Colonic mucosa (tissue), 4 donors: ENCODE results near the gene IL20RA. TPM values are rescaled to one million over a fixed set of nuclear protein-coding genes. Genes with fewer than 3 reads are reported as not detected.
"Not testable (repeated sequence)": the region's sequence is repeated elsewhere in the genome, so short reads cannot be mapped to it uniquely, and the experiment has no call there.

Experiments
- DNase-seq: peaks from one replicate; pipeline ENCODE4 v3.0.0-alpha.2; 2020
- H3K27ac ChIP-seq: fragments of 200-600 bp; one replicate; pipeline ENCODE4 v1.8.0; 2021
- H3K27me3 ChIP-seq: fragments of 200-600 bp; one replicate; pipeline ENCODE4 v1.8.0; 2021
- H3K36me3 ChIP-seq: fragments of 200-600 bp; one replicate; pipeline ENCODE4 v1.8.0; 2021
- H3K4me1 ChIP-seq: fragments of 200-600 bp; one replicate; pipeline ENCODE4 v1.8.0; 2021; ENCODE audit warnings: mild to moderate bottlenecking
- H3K4me3 ChIP-seq: fragments of 200-600 bp; one replicate; pipeline ENCODE4 v1.8.0; 2021
- H3K9ac ChIP-seq, 2 donors: one replicate each; pipeline ENCODE4 v1.7.0; 2013; ENCODE audit warnings: control low read depth in 2 of 2, low read depth in 2 of 2, low read length in 2 of 2
- H3K9me3 ChIP-seq: fragments of 200-600 bp; one replicate; pipeline ENCODE4 v1.8.0; 2021
- intact Hi-C: fragments of 100-400 bp; cut with DNase I; formaldehyde crosslinking; loops from one replicate; pipeline ENCODE4 v1.14.1; 2022
- total RNA-seq, 2 donors: library from RNA; stranded (reverse); fragmentation: NEBNext Ultra II Directional in 1 of 2; extraction: Animal tissue kit (Norgen Biotek cat#: 25700) in 1 of 2; gene quantifications; one replicate each; pipeline ENCODE4 v1.2.1, GENCODE V29; 2021
- TF ChIP-seq, protein P1 (sequence below): fragments of 200-600 bp; IDR thresholded peaks from one replicate; pipeline ENCODE4 v1.8.0; 2022; ENCODE audit warnings: antibody characterized with exemption, mild to moderate bottlenecking
- donor health status: healthy.
- donor health status: DM: no; HTN: no; CAD: no.
- donor health status: DM: no; HTN: no; CAD: no.

IL20RA gene
- total RNA-seq, 2 donors from 2014 or later: 12.2 to 12.8 TPM

DNA sequence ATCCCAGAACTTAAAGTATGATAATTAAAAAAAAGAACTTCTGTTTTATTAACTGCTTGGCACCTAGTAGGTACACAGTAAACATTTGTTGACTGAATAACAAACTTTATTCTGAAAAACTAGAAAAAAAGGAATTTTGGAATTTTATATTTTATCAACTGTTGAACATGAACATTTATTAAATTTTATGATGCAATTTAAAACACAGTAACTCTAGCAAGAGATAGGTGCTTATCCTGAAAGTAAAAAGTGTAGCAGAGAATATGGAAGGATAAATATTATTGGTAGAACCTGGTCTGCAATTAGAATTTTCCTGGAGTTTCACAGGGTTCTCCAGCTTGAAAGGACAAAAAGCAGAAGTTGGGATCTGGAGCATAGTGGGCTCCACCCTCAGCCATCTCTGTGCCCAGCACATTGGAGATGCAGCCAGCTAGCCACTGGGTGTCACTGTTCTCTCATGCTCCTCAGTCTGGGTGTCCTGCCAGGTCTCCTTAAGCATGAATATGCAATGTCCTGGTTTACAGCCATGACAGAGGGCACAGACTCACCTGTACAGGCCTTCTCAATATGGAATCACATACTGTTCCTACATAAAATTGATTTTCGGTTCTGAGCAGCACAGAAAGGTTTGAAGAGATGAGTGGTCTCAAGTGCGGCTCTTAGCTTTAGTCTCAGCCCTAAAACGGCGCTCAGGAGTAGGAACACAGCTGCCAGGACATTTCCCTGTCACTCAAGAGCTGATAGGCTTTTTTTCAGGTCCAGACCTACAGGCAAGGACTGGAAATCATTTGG is 31.7 kb upstream of the IL20RA start:
- H3K9me3 ChIP-seq: no peaks in the 10 kb centered on the region
- peak; percentile 81 for DNase-seq
- no peak overlapping the region for H3K27ac ChIP-seq
- H3K36me3 ChIP-seq: no peaks in the 10 kb centered on the region
- H3K4me1 ChIP-seq: no peaks in the 10 kb centered on the region
- H3K4me3 ChIP-seq: no peak overlapping the region
- intact Hi-C loops: no loop called here
- no peak overlapping the region for H3K9ac ChIP-seq
- TF ChIP-seq, protein P1, sequence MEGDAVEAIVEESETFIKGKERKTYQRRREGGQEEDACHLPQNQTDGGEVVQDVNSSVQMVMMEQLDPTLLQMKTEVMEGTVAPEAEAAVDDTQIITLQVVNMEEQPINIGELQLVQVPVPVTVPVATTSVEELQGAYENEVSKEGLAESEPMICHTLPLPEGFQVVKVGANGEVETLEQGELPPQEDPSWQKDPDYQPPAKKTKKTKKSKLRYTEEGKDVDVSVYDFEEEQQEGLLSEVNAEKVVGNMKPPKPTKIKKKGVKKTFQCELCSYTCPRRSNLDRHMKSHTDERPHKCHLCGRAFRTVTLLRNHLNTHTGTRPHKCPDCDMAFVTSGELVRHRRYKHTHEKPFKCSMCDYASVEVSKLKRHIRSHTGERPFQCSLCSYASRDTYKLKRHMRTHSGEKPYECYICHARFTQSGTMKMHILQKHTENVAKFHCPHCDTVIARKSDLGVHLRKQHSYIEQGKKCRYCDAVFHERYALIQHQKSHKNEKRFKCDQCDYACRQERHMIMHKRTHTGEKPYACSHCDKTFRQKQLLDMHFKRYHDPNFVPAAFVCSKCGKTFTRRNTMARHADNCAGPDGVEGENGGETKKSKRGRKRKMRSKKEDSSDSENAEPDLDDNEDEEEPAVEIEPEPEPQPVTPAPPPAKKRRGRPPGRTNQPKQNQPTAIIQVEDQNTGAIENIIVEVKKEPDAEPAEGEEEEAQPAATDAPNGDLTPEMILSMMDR: peak; percentile 83
- H3K27me3 ChIP-seq: no peaks in the 10 kb centered on the region

DNA sequence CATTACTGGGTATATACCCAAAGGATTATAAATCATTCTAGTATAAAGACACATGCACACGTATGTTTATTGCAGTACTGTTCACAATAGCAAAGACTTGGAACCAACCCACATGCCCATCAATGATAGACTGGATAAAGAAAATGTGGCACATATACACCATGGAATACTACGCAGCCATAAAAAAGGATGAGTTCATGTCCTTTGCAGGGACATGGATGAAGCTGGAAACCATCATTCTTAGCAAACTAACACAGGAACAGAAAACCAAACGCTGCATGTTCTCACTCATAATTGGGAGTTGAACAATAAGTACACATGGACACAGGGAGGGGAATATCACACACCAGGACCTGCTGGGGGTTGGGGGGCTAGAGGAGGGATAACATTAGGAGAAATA is 31.0 kb upstream of the IL20RA start:
- H3K4me3 ChIP-seq, H3K9me3 ChIP-seq, H3K27ac ChIP-seq, H3K36me3 ChIP-seq, intact Hi-C loops, DNase-seq, H3K9ac ChIP-seq, H3K27me3 ChIP-seq, H3K4me1 ChIP-seq: not testable (repeated sequence)

DNA sequence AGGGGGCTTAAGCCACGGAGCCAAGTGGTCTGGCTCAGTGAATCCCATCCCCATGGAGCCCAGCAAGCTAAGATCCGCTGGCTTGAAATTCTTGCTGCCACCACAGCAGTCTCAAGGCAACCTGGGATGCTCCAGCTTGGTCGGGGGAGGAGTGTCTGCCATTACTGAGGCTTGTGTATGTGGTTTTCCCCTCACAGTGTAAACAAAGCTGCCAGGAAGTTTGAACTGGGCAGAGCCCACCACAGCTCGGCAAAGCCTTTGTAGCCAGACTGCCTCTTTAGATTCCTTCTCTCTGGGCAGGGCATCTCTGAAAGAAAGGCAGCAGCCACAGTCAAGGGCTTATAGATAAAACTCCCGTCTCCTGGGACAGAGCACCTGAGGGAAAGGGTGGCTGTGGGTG is 25.5 kb upstream of the IL20RA start:
- TF ChIP-seq, protein P1: no peak
- DNase-seq: no peak
- no peaks in the 10 kb centered on the region for H3K27me3 ChIP-seq
- no peaks in the 10 kb centered on the region for H3K4me1 ChIP-seq
- no peaks in the 10 kb centered on the region for H3K36me3 ChIP-seq
- no peak overlapping the region for H3K9ac ChIP-seq
- no peak overlapping the region for H3K27ac ChIP-seq
- no peaks in the 10 kb centered on the region for H3K9me3 ChIP-seq
- H3K4me3 ChIP-seq: no peak overlapping the region
- intact Hi-C loops: no loop called here

DNA sequence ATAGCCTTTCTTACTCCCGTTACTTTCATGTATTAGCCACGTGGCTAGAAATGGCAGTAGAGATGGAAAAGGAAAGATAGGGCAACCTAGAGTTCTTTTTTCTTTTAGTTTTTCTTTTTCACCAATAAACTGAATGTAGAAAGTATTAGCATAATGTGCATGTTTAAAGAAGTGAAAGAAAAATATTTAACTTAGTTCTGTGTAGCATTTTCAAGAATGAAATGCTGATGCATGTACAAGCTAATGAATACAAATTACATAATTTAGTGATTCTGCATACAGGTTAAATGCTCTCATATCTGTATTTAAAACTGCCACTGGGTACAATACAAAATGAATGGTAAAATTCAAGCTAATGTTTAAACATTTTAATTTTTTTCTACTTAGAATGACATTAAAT is 22.6 kb upstream of the IL20RA start:
- no peak overlapping the region for H3K27ac ChIP-seq
- no peak overlapping the region for H3K9ac ChIP-seq
- TF ChIP-seq, protein P1: no peak
- no peaks in the 10 kb centered on the region for H3K4me1 ChIP-seq
- DNase-seq: no peak
- no peaks in the 10 kb centered on the region for H3K27me3 ChIP-seq
- no peaks in the 10 kb centered on the region for H3K9me3 ChIP-seq
- H3K4me3 ChIP-seq: no peak overlapping the region
- intact Hi-C loops: no loop called here
- H3K36me3 ChIP-seq: no peaks in the 10 kb centered on the region

DNA sequence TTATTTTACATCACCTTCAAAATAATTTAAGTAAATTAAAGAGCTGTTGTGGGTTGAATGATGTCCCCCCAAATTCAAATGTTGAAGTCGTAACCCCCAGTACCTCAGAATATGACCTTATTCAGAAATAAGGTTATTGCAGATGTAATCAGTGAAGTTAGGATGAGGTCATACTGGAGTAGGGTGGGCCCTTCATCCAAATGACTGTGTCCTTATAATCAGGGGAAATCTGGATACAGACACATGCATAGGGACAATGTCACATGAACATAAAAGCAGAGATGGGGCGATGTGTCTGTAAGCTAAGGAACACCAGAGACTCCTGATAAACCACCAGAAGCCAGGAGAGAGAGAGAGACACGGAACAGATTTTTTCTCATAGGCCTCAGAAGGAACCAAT is 13.3 kb upstream of the IL20RA start:
- Histone ChIP-seq H3K36me3 (no peaks in the 10 kb centered on the region), H3K4me1 (no peaks in the 10 kb centered on the region), H3K9me3 (no peaks in the 10 kb centered on the region), H3K27ac (no peak overlapping the region), H3K27me3 (no peaks in the 10 kb centered on the region), H3K4me3 (no peak overlapping the region), H3K9ac (no peak overlapping the region)
- intact Hi-C loops: no loop called here
- TF ChIP-seq, protein P1: no peak
- DNase-seq: no peak

DNA sequence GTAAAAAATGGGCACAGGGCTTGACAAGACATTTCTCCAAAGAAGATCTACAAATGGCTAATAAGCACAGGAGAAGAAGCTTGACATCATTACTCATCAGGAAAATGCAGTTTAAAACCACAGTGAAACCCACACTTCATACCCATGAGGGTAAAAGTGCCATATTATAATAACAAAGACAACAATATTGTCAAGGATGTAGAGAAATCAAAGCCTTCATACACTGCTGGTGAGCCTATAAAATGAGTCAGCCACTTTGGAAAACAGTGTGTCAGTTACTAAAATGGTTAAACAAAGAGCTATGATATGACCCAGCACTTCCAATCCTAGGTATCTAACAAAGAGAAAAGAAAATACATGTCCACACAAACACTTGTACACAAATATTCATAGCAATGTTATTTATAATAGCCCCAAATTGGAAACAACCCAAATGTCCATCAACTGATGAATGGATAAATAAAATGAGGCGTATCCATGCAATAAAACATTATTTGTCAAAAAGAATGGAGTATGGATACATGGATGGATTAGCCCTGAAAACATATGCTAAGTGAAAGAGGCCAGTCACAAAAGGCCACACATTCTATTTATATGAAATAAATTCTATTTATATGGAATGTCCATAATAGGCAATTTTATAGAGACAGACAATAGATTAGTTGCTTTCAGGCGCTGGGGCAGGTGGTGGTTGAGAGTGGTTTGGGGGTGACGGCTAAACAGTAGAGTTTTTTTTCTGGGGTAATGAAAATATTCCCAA is 11.5 kb upstream of the IL20RA start:
- H3K27me3 ChIP-seq: no peaks in the 10 kb centered on the region
- no peak overlapping the region for H3K4me3 ChIP-seq
- H3K27ac ChIP-seq: no peak overlapping the region
- DNase-seq: no peak
- H3K4me1 ChIP-seq: no peaks in the 10 kb centered on the region
- intact Hi-C loops: no loop called here
- TF ChIP-seq, protein P1: no peak
- H3K36me3 ChIP-seq: no peaks in the 10 kb centered on the region
- H3K9ac ChIP-seq: no peak overlapping the region
- H3K9me3 ChIP-seq: no peaks in the 10 kb centered on the region
